Thymus (tissue), 11 donors: ENCODE measurements around the gene MYH3. TPM values are rescaled to one million over a fixed set of nuclear protein-coding genes. Genes with fewer than 3 reads are reported as not detected.

ENCODE experiments used
- DNase-seq, 9 donors: peaks; one replicate each; pipeline ENCODE4 v3.0.0-alpha.2; 2013; ENCODE audit warnings: low spot score in 9 of 9, low read depth in 6 of 9, missing footprints in 1 of 9
- H3K27ac ChIP-seq, 2 donors: one replicate each; pipeline ENCODE4 v1.5.1; 2013; ENCODE audit warnings: control low read depth in 1 of 2, low read depth in 1 of 2, low read length in 1 of 2, mild to moderate bottlenecking in 1 of 2, moderate library complexity in 1 of 2
- H3K27me3 ChIP-seq, 2 donors: one replicate each; pipeline ENCODE4 v1.5.1; 2013; ENCODE audit warnings: low read length in 1 of 2; ENCODE audit not compliant: control insufficient read depth in 2 of 2, insufficient read depth in 1 of 2
- H3K36me3 ChIP-seq, 2 donors: one replicate each; pipeline ENCODE4 v1.5.1; 2013; ENCODE audit warnings: low read length in 1 of 2, mild to moderate bottlenecking in 1 of 2, moderate library complexity in 1 of 2; ENCODE audit not compliant: control insufficient read depth in 2 of 2, insufficient read depth in 2 of 2
- H3K4me1 ChIP-seq, 2 donors: one replicate each; pipeline ENCODE4 v1.5.1; 2013; ENCODE audit warnings: low read length in 2 of 2; ENCODE audit not compliant: control insufficient read depth in 2 of 2, insufficient read depth in 2 of 2
- H3K4me3 ChIP-seq, 2 donors: one replicate each; pipeline ENCODE4 v1.5.1; 2013; ENCODE audit warnings: low read length in 2 of 2, control low read depth in 1 of 2, mild to moderate bottlenecking in 1 of 2
- H3K9me3 ChIP-seq, 2 donors: one replicate each; pipeline ENCODE4 v1.5.1; 2013; ENCODE audit warnings: low read length in 1 of 2, mild to moderate bottlenecking in 1 of 2; ENCODE audit not compliant: control insufficient read depth in 2 of 2, insufficient read depth in 1 of 2
- WGBS: extraction: QIAGEN DNeasy Blood & Tissue Kit; methylation state at CpG from one replicate; pipeline ENCODE4 v1.1.7; 2013; 5-methylcytosine and 5-hydroxymethylcytosine counted together
- polyA plus RNA-seq: library from polyadenylated mRNA; stranded (reverse); fragments of 200-250 nt; gene quantifications from one replicate; pipeline ENCODE4 v1.2.3, GENCODE V29; 2013
- total RNA-seq: library from RNA; stranded (reverse); fragments of 120-200 nt; gene quantifications from one replicate; pipeline ENCODE4 v1.2.4, GENCODE V29; 2013
- donor health status: healthy.

Gene MYH3
- total and polyA plus RNA-seq, 2 donors: 13.5 to 18.0 TPM

DNA sequence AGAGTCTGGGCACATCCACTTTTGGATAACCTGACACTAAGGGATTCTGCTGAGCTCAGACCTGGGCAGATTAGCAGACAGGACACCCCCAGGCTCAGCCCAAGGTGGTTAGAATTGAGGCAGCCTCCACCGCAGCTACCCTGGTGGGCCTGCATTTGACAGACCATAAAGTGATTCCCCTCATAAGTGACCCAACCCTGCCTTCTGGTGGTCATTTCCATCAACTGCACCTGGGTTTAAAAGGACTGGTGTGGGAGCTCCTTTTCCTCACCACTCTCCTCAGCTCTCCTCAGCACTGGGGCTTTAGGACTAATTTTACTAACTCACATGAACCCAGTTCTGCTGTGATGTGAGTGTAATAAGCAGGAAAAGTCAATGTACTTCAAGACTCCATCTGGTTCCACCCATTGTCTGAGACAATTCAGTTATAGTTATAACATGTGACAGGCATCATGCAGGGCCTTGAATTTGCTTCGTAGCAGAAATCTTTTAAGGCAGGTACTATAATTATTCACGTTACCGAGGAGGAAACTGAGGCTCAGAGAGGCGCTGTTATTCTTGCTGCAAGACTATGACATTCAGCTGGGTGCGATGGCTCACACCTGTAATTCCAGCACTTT lies 42.5 kb downstream of the MYH3 start:
- H3K4me1 ChIP-seq: no peaks in the 10 kb centered on the region
- no peaks in the 10 kb centered on the region for H3K27me3 ChIP-seq
- H3K36me3 ChIP-seq: no peaks in the 10 kb centered on the region
- peak in 2 of 9 donors; percentile 35 to 41 for DNase-seq
- no peak overlapping the region for H3K27ac ChIP-seq
- H3K4me3 ChIP-seq: no peak overlapping the region
- H3K9me3 ChIP-seq: no peaks in the 10 kb centered on the region
- WGBS: 78% methylated on average over 6 of the region's 6 CpGs

DNA sequence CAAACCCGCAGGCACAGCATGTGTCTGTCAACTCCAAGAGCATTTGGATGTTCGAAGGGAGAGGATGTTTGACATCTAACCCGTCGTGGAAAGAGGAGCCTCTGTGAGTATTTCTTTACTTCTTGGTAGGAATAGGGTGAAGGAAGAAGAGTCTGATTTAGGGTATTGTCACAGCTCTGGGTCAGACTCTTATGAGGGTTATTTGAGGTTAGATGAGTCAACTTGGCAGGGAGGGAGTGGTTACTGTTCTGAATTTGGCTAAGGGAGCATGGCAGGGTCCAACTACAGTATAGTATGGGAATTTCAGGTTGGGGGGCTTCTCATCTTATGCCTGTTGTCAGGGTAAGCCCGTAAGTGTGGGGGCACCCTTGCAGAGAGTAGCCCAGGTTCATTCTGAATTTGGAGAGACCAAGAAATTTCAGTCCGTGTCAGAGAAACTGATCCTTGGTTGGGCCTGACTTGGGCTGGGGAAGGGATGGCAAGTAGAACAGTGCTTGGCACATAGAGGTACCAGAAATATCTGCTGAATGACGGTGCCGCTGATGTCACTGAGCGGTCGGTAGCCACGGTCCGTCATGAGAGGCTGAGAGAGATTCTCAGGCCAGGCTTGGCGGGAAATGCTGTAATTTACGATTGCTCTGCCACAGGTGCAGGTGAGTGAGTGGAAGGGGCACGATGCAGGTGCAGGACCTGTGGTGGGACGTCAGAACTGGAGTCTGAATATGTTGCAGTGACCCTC lies 43.2 kb downstream of the MYH3 start:
- Histone ChIP-seq H3K4me3 (no peak overlapping the region), H3K4me1 (no peaks in the 10 kb centered on the region), H3K27ac (no peak overlapping the region), H3K36me3 (no peaks in the 10 kb centered on the region), H3K9me3 (no peaks in the 10 kb centered on the region), H3K27me3 (no peaks in the 10 kb centered on the region)
- 89% methylated on average over 16 of the region's 16 CpGs for WGBS
- no peak for DNase-seq

- H3K27me3 ChIP-seq: no peaks in the 10 kb centered on the region
- DNase-seq: no peak
- H3K9me3 ChIP-seq: no peaks in the 10 kb centered on the region
- no peaks in the 10 kb centered on the region for H3K36me3 ChIP-seq
- H3K4me1 ChIP-seq: no peaks in the 10 kb centered on the region
- no peak overlapping the region for H3K27ac ChIP-seq
- no peak overlapping the region for H3K4me3 ChIP-seq
- 91% methylated on average over 6 of the region's 6 CpGs for WGBS
Observed at GRCh38 chr17:10612957-10613744, 44.0 kb downstream of the MYH3 start.

DNA sequence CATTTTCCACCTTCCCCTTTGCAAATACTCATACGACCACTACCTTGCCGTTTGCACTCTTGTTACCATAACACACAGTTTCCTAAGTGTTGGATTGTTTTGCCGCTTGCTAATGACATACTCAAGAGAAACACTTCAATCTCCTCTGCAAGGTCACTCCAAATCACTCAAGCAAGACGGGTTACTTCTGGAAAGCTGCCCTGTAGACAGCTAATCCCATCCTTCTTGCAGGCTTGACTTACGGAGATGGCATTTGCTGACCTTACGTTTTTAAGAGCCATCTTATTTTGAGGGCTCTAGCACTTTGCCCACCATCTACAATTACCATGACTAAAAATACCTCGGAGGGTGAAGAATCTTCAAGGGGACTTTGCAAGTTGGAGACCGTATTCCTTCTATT lies 46.2 kb downstream of the MYH3 start:
- Histone ChIP-seq H3K4me3 (no peak overlapping the region), H3K27ac (no peak overlapping the region), H3K4me1 (no peaks in the 10 kb centered on the region), H3K36me3 (no peaks in the 10 kb centered on the region), H3K9me3 (no peaks in the 10 kb centered on the region), H3K27me3 (no peaks in the 10 kb centered on the region)
- no peak for DNase-seq
- 94% methylated on average over 8 of the region's 8 CpGs for WGBS

GRCh38 chr17:10608244-10608643 lies 48.9 kb downstream of the MYH3 start:
- Histone ChIP-seq H3K36me3 (no peaks in the 10 kb centered on the region), H3K9me3 (no peaks in the 10 kb centered on the region), H3K4me1 (no peaks in the 10 kb centered on the region), H3K27me3 (no peaks in the 10 kb centered on the region), H3K4me3 (no peak overlapping the region), H3K27ac (no peak overlapping the region)
- DNase-seq: no peak
- WGBS: 78% methylated on average over 5 of the region's 5 CpGs

GRCh38 chr17:10606110-10606509 lies 51.0 kb downstream of the MYH3 start:
- Histone ChIP-seq H3K4me3 (no peak overlapping the region), H3K27me3 (no peaks in the 10 kb centered on the region), H3K27ac (no peak overlapping the region), H3K4me1 (no peaks in the 10 kb centered on the region), H3K9me3 (no peaks in the 10 kb centered on the region), H3K36me3 (no peaks in the 10 kb centered on the region)
- DNase-seq: no peak
- 98% methylated on average over 3 of the region's 3 CpGs for WGBS

DNA sequence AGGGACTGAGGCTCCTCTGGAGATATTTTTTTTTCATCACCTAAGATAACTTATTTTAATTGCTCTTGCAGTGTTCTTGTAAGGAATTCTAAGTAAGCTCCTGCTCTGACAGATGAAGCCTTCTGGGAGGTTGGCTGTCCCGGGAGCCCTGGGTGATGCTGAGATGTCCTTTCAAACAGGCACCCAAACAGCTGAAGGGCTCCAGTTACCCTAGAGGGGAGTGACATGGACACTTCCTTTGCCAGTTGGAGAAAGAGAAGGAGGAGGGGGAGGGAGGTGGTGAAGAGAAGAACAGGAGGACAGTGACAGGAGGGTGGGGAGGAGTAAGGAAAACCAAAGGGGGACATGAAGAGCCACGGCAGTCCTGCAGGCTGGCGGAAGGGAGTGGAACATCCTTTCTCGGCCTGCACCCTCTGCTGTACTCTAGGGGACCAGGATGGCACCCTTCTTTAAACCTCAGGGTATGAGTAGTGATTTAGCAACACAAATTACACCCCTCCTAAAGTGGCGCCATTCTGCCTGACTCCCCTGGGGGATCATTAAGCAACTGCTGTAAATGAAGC lies 51.8 kb downstream of the MYH3 start:
- no peaks in the 10 kb centered on the region for H3K27me3 ChIP-seq
- no peak overlapping the region for H3K27ac ChIP-seq
- no peak for DNase-seq
- H3K4me1 ChIP-seq: no peaks in the 10 kb centered on the region
- 70% methylated on average over 5 of the region's 5 CpGs for WGBS
- no peaks in the 10 kb centered on the region for H3K36me3 ChIP-seq
- H3K4me3 ChIP-seq: no peak overlapping the region
- H3K9me3 ChIP-seq: no peaks in the 10 kb centered on the region

GRCh38 chr17:10604521-10604920 lies 52.6 kb downstream of the MYH3 start:
- H3K4me3 ChIP-seq: no peak overlapping the region
- no peak overlapping the region for H3K27ac ChIP-seq
- no peaks in the 10 kb centered on the region for H3K27me3 ChIP-seq
- no peak for DNase-seq
- 94% methylated on average over 8 of the region's 8 CpGs for WGBS
- H3K9me3 ChIP-seq: no peaks in the 10 kb centered on the region
- no peaks in the 10 kb centered on the region for H3K4me1 ChIP-seq
- no peaks in the 10 kb centered on the region for H3K36me3 ChIP-seq

DNA sequence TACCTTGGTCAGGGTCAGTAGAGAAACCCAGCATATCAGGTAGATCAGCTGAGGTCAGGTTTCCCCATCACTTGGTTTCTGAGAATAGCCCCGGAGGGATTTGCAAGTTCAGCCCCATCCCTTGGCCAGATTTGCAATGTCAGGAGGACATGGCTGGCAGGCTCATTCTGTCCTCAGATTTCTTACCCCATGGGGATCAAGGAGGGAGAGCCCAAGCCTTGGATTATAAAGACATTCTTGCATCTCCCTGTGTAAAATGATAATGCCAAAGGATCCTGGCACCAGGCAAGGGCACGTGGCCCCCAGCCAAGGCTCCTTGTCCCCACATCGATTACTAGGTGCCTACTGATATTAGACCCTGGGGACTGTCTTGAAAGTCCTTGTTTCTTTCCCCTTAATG lies 53.2 kb downstream of the MYH3 start:
- H3K4me3 ChIP-seq: no peak overlapping the region
- DNase-seq: no peak
- no peaks in the 10 kb centered on the region for H3K36me3 ChIP-seq
- H3K27ac ChIP-seq: no peak overlapping the region
- no peaks in the 10 kb centered on the region for H3K27me3 ChIP-seq
- no peaks in the 10 kb centered on the region for H3K4me1 ChIP-seq
- H3K9me3 ChIP-seq: no peaks in the 10 kb centered on the region
- 86% methylated on average over 3 of the region's 3 CpGs for WGBS
